NCI-H524 treated with DMSO at 0.1 percent for 48 hours (cell line): ENCODE measurements around the gene PRKCB.
"Not testable (repeated sequence)": the region's sequence is repeated elsewhere in the genome, so short reads cannot be mapped to it uniquely, and the experiment has no call there.

Source experiments
- DNase-seq: peaks from one replicate; lab custom pipeline; 2025; lab: John Stamatoyannopoulos, UW

The PRKCB gene

DNA sequence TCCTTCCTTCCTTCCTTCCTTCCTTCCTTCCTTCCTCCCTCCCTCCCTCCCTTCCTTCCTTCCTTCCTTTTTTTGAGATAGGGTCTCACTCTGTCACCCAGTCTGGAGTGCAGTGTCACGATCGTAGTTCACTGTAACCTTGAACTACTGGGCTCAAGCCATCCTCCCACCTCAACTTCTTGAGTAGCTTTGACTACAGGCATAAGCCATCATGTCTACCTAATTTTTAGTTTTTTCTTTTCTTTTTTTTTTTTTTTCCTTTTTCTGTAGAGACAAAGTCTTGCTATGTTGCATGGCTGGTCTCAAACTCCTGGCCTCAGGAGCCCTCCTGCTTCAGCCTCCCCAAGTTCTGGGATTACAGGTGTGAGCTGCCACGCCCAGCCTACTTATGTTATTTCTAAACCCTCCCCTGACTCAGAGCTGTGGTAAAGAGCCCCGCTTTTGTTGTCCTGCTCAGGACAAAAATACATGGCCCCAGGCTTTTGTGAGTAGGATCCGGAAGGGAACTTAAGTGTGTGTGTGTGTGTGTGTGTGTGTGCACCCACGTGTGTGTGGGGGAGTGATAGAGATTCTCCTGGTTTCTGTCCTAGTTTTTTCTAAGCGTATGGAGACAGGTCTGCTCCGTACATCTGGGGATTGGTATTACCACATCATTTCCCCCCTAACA lies 67.1 kb downstream of the PRKCB start:
- DNase-seq: no peak

GRCh38 chr16:23905027-23905426 lies 69.2 kb downstream of the PRKCB start:
- DNase-seq: no peak

DNA sequence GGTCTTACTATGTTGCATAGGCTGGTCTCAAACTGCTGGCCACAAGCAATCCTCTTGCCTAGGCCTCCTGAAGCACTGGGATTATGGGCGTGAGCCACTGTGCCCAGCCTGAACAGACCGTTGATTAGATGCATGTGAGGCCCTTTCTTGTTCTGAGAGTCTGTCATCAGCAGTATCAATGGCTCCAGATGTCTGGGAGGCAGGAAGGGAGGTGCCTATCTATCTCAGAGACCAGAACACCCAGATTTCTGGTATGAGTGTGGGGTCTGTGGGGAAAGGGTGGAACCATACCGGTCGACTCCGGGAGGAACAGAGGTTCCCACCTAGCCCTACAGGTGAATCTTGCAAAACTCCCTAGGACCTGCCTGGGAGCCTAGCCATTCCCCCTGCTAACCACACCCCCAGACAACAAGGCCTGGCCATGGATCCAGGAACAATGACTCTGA lies 71.7 kb downstream of the PRKCB start:
- no peak for DNase-seq

DNA sequence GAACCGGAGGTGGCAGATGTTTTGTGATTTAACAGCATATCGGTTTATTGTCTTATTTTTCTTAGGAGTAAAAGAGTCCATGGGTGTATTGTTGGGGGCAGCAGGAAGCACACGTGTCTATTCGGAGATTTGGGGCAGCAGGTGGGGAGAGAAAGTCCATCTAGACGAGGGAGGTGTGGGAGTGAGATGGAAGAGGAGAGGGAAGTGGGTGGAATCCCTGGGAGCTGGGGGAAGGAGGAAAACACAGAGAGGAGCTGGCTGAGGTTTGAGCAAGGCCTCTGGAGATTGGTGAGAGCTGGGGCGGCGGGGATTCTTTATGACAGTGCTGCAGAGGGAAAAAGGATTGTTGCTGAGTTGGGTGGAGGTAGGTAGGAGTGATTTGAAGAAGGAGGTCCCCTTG lies 72.1 kb downstream of the PRKCB start:
- no peak for DNase-seq

- DNase-seq: no peak
These were observed 73.0 kb downstream of the PRKCB start for GRCh38 chr16:23908790-23909189.

GRCh38 chr16:23909792-23910418 lies 74.1 kb downstream of the PRKCB start:
- no peak for DNase-seq

DNA sequence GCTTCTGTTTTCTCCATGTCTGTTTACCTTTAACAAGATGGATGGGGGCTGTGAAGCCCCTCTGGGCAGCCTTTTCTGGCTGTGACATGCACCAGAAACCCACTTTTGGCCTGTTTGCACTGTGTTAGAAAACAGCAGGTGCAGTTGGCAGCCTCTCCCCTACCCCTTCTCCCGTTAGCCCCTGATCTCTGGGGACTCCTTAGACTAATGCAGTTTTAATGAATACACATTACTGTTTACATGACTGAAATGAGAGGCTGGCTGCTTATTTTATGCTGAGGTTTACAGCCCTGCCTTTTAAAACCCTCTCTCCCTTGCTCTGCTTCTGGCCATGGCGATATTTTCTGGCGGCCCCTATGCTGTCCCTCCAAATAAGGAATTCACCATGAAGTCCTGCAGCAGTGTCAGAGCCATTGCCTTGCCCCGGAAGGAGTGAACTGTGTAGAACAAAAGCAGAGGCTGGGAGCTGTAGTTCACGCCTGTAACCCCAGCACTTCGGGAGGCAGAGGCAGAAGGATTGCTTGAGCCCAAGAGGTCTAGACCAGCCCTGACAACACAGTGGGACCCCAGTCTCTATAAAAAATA lies 79.3 kb downstream of the PRKCB start:
- no peak for DNase-seq

DNA sequence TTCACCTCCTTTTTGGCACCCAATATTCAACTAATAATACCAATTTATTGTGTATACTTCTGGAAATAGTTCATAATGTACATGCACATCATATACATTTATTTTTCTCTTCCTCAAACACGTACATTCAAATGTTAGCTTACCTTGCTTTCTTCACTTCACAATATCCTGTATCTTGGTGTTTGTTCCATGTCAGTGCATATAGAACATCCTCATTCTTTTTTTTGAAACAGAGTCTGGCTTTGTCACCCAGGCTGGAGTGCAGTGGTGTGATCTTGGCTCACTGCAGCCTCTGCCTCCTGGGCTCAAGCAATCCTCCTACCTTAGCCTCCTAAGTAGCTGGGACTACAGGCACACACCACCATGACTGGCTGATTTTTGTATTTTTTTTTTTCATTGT lies 80.8 kb downstream of the PRKCB start:
- DNase-seq: not testable (repeated sequence)

GRCh38 chr16:23917621-23918020 lies 81.8 kb downstream of the PRKCB start:
- no peak for DNase-seq

DNA sequence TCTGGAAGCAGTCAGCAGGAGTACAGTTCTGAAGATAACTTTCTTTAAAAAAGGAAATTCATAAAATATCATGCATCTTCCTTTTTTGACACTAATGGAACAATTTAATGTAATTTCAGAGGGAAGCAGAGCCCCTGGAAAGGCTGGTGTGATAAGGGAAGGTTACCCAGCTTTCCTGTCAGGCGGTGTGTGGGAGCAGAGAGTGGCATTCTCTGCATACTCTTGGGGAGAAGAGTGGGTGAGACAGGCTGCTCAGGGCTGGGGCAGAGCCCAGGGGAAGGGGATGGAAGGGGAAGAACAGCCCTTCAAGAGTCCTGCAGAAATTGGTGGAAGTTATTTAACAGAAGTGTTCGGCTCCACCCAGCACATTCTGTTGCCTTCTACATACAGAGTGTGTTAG lies 84.7 kb downstream of the PRKCB start:
- DNase-seq: no peak

DNA sequence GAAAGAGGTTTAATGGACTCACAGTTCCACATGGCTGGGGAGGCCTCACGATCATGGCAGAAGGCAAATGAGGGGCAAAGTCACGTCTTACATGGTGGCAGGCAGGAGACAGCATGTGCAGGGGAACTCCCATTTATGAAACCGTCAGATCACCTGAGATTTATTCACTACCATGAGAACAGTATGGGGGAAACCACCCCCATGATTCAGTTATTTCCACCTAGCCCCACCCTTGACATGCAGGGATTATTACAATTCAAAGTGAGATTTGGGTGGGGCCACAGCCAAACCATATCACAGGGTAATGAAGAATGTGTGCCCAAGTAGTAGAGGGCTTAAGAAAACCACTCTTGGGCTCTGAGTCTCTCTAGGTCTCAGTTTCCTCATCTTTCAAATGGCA lies 85.1 kb downstream of the PRKCB start:
- no peak for DNase-seq

DNA sequence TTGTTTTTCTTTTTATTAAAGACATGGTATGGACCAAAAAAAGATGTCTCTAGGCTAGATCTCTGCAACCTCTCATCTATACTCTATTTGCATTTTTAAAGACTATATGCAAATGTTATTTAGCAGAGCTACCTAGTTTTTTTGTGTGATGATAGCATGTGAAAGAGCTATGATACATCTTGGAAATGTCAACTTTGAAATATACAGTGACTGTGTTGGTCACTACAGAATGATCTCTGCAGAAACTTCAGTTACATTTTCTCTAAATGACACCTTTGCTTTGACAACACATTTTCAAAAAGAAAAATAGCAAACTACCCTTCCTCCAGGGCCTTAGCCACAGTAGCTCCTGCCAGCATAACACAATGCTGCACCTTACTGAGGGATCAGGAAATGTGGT lies 86.6 kb downstream of the PRKCB start:
- DNase-seq: no peak

GRCh38 chr16:23924128-23924527 lies 88.3 kb downstream of the PRKCB start:
- no peak for DNase-seq

GRCh38 chr16:23927796-23928195 lies 92.0 kb downstream of the PRKCB start:
- no peak for DNase-seq

DNA sequence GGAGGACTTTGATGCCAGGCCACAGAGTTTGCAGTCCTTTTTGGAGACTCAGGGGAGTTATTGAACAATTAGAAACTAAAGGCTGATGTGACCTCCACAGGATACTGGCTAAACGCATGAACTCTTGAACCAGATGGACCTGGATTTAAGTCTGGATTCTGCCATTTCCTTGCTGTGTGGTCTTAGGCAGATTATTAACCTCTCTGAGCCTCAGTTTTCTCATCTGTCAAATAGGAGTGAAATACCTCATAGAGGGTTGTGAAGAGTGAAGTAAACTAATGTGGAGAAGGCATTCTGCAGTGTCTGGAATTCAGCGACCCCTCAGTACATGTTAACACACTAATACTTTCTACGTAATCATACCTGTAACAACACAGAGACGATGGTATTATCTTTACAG lies 93.5 kb downstream of the PRKCB start:
- DNase-seq: no peak

DNA sequence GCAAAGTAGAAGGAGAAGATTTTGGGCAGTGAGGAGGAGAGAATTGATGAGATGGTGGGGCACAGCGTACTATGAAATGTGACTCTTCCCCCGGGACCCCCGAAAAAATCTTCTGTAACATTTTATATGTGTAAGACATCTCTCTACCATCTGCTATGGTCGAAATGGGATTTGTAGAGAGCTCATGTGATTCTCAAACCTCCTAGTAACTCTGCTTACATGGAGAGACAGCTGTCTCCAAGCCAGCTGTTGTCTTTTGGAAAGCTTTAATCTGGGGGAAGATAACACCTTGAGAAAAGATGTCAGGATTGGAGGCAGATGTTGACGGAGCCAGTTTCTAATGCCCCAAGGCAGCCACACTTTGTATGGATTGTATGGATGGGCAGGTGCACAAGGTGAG lies 94.1 kb downstream of the PRKCB start:
- DNase-seq: no peak

DNA sequence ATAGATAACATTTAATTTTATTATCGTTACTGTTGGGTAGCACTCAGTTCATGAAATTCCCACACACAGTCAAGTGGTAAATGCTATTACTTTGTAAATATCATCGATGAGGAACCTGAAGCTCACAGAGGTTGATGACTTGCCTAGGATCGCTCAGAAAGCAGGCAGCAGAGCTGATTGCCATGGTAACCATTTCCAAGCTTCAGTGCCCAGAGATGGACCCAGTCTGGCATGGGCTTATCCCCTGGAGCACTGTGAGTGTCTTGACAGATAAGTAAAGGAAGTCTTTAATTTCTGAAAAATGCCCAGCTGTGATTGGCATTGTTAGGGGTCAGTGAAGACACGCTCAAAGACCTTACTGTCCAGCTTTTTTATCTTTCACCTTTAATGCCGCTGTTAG lies 95.0 kb downstream of the PRKCB start:
- DNase-seq: no peak

DNA sequence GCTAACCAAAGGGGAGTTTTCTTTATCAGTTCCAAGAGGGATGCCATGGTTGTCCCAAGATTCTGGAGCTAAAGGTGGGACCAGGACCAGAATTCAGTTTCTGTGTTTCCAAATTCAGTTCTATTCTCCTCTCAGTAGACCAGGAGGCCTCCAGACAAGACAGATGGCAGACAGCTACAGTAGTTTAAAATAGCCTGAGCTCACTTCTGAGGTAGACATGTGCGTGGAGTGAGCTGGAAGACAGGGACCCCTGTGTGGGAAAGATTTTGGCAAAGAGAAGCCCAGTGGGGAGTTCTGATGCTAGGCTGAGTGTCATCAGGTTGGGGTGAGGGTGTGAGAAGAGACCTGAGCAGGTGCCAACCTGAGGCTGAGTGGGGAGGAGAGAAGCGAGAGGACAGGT lies 95.4 kb downstream of the PRKCB start:
- no peak for DNase-seq

- not testable (repeated sequence) for DNase-seq
These were observed 97.9 kb downstream of the PRKCB start for GRCh38 chr16:23933650-23934049.

- DNase-seq: no peak
These were observed 98.9 kb downstream of the PRKCB start for GRCh38 chr16:23934610-23935236.

DNA sequence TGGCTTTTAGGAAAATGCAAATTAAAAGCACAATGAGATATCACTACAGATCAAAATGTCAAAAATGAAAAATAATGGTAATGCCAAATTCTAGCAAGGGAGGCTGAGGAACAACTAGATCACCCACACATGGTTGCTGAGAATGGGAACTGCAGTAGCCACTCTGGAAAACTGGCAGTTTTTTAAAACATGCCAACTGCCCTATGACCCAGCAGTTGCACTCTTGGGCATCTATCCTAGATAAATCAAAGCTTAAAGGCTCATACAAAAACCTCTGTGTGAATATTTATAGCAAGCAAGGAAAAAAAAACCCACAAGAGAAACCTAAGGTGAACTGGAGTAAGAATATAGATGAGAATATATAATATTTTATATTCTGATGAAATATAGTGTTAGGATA lies 104.3 kb downstream of the PRKCB start:
- no peak for DNase-seq

GRCh38 chr16:23941025-23941424 lies 105.2 kb downstream of the PRKCB start:
- DNase-seq: no peak

- no peak for DNase-seq
These were observed 106.3 kb downstream of the PRKCB start for GRCh38 chr16:23941963-23942564.
